ENCODE results near the gene B4GALNT4. TPM values are rescaled to one million over a fixed set of nuclear protein-coding genes. Genes with fewer than 3 reads are reported as not detected.

B4GALNT4 gene
- total and polyA plus RNA-seq, 2 of the 8 experiments (the other 6 are each of a cell fraction or from before 2014, with no cell fraction given), result 40.9 to 76.3 TPM

GRCh38 chr11:391117-392017 lies 22.1 kb downstream of the B4GALNT4 start (continued):
- TF ChIP-seq CHD7 (IDR thresholded peaks at IDR 0.05; ENCODE audit: insufficient replicate concordance, low read length) (no peak), TAF7 (optimal IDR thresholded peaks at IDR 0.05; ENCODE audit: borderline replicate concordance, low read depth, low read length) (no peak), RAD21 (IDR thresholded peaks at IDR 0.05 in 1 of 2, conservative IDR thresholded peaks at IDR 0.05 in 1 of 2; ENCODE audit: low read depth in 2 of 2, low read length in 2 of 2) (no peak)

Data from H1 (cell line).